Prostate gland (tissue), 2 donors: ENCODE measurements around the gene MAP2K3.
"Not testable (repeated sequence)": the region's sequence is repeated elsewhere in the genome, so short reads cannot be mapped to it uniquely, and the experiment has no call there.

ENCODE experiments used
- POLR2A ChIP-seq: fragments of 450-650 bp; IDR thresholded peaks from one replicate; pipeline ENCODE4 v1.6.1; 2016; ENCODE audit warnings: antibody characterized with exemption, mild to moderate bottlenecking
- TF ChIP-seq, protein P1 (sequence below), 4 experiments: fragments of 200-600 bp in 2 of 4; fragments of 450-650 bp in 2 of 4; sonication (generic) in 2 of 4; IDR thresholded peaks; 1 replicate in 3 of 4; 2 replicates in 1 of 4; pipeline ENCODE4 v1.5.1; 2016 to 2019; ENCODE audit warnings: antibody characterized with exemption in 4 of 4, mild to moderate bottlenecking in 2 of 4, moderate library complexity in 2 of 4

DNA sequence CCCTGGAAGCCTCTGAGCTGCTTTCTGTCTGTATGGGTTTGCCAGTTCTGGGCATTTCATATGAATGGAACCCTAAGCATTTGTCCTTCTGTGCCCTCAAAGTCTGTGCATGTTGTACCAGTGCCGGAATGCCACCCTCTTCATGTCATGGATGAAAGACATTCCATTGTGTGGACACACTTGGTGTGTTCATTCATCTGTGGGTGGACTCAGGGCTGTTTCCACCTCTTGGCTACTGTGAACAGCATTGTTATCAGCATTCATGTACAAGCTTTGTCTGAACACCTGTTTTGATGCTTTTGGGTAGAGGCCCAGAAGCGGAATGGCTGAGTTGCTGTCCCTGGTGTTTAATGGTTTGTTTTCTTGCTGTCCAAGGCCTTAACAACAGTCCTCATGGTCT is 61.6 kb downstream of the MAP2K3 start:
- TF ChIP-seq, protein P1, sequence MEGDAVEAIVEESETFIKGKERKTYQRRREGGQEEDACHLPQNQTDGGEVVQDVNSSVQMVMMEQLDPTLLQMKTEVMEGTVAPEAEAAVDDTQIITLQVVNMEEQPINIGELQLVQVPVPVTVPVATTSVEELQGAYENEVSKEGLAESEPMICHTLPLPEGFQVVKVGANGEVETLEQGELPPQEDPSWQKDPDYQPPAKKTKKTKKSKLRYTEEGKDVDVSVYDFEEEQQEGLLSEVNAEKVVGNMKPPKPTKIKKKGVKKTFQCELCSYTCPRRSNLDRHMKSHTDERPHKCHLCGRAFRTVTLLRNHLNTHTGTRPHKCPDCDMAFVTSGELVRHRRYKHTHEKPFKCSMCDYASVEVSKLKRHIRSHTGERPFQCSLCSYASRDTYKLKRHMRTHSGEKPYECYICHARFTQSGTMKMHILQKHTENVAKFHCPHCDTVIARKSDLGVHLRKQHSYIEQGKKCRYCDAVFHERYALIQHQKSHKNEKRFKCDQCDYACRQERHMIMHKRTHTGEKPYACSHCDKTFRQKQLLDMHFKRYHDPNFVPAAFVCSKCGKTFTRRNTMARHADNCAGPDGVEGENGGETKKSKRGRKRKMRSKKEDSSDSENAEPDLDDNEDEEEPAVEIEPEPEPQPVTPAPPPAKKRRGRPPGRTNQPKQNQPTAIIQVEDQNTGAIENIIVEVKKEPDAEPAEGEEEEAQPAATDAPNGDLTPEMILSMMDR (IDR thresholded peaks at IDR 0.05), result not testable (repeated sequence)
- TF ChIP-seq POLR2A, result not testable (repeated sequence)
